IPS-20b (cell line): ENCODE data around the gene CD22.

Experiments
- H3K27ac ChIP-seq: one replicate; pipeline ENCODE4 v1.5.1; 2013; ENCODE audit warnings: low read length
- H3K27me3 ChIP-seq: 2 replicates; pipeline ENCODE4 v1.6.1; 2013; ENCODE audit warnings: mild to moderate bottlenecking, low read length, inconsistent platforms; ENCODE audit not compliant: insufficient read depth
- H3K36me3 ChIP-seq: 2 replicates; pipeline ENCODE4 v1.6.1; 2013; ENCODE audit warnings: low read depth, mild to moderate bottlenecking, inconsistent platforms, low read length, moderate library complexity; ENCODE audit not compliant: insufficient read depth
- H3K4me1 ChIP-seq: 2 replicates; pipeline ENCODE4 v1.6.1; 2013; ENCODE audit warnings: mild to moderate bottlenecking, control low read depth, inconsistent platforms, low read length, moderate library complexity; ENCODE audit not compliant: insufficient read depth
- H3K4me3 ChIP-seq: 2 replicates; pipeline ENCODE4 v1.5.1; 2013; ENCODE audit warnings: mild to moderate bottlenecking, low read length, inconsistent platforms
- H3K9ac ChIP-seq: 2 replicates; pipeline ENCODE4 v1.6.1; 2013; ENCODE audit warnings: low read depth, mild to moderate bottlenecking, inconsistent platforms, low read length, moderate library complexity
- H3K9me3 ChIP-seq: 2 replicates; pipeline ENCODE4 v1.6.1; 2013; ENCODE audit warnings: mild to moderate bottlenecking, low read depth, low read length, inconsistent platforms; ENCODE audit not compliant: insufficient read depth

Gene CD22

DNA sequence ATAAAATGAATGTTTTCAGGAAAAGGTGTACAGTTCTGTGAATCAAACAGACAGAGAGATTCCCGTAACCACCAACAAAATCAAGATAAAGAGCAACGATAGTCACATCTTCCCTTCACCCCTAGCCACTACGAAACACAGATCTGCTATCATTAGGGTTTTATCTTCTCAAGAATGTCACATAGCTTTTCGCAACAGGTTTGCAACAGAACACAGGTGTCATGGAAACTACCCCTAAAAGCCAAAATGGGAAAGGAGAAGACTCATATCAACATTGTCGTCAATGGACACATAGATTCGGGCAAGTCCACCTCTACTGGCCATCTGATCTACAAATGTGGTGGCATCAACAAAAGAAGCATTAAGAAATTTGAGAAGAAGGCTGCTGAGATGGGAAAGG, 52.9 kb downstream of the CD22 start:
- H3K4me1 ChIP-seq, result peaks cover 2% of the 10 kb centered on the region; the same call in 1 of the 2 replicates
- H3K9ac ChIP-seq, result no peak overlapping the region
- H3K4me3 ChIP-seq, result no peak overlapping the region
- peaks cover 39% of the 10 kb centered on the region for H3K9me3 ChIP-seq
- no peaks in the 10 kb centered on the region for H3K27me3 ChIP-seq
- H3K27ac ChIP-seq, result no peak overlapping the region
- H3K36me3 ChIP-seq, result no peaks in the 10 kb centered on the region

DNA sequence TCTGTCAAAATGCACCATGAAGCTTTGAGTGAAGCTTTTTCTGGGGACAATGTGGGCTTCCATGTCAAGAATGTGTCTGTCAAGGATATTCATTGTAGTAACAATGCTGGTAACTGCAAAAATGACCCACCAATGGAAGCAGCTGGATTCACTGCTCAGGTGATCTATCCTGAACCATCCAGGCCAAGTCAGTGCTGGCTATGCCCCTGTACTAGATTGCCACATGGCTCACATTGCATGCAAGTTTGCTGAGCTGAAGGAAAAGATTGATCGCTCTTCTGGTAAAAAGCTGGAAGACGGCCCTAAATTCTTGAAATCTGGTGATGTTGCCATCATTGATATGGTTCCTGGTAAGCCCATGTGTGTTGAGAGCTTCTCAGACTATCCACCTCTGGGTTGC, 54.5 kb downstream of the CD22 start:
- H3K36me3 ChIP-seq, result no peaks in the 10 kb centered on the region
- H3K27me3 ChIP-seq, result no peaks in the 10 kb centered on the region
- no peaks in the 10 kb centered on the region for H3K4me1 ChIP-seq
- no peak overlapping the region for H3K9ac ChIP-seq
- H3K4me3 ChIP-seq, result no peak overlapping the region
- no peak overlapping the region for H3K27ac ChIP-seq
- H3K9me3 ChIP-seq, result peaks cover 45% of the 10 kb centered on the region

DNA sequence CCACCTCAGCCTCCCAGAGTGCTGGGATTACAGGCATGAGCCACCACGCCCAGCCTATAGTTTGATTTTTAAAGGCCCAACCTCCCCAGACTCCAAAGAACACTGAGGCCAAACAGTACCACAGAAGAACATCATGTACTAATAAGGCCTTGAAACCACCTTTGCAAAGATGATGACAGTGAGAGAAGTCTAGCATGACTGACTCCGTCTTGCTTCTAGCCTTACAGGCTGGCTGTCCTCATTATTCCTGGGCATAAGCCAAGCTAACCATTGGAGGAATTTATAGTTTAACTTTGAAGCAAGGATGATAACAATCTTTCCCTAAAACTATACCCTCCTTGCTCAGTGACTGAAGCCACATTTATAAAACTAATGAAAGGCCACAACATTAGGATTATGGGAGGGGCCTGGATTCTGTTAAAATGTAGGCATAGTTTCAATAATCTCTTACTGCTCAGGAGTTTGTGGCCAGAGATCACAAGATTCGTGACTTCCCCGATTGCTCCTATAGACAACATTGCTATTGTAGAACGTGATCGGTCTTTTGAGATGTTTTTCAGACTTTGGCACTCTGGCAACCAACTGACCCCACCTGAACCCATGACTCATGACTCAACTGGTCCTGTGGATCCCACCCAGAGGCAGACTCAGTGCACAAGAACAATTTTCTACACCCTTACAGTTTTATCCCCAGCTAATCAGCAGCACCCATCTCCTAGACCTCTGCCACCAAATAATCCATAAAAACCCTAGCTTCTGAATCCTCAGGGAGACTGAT, 59.5 kb downstream of the CD22 start:
- Histone ChIP-seq H3K9ac (no peak overlapping the region), H3K9me3 (peaks cover 43% of the 10 kb centered on the region)

DNA sequence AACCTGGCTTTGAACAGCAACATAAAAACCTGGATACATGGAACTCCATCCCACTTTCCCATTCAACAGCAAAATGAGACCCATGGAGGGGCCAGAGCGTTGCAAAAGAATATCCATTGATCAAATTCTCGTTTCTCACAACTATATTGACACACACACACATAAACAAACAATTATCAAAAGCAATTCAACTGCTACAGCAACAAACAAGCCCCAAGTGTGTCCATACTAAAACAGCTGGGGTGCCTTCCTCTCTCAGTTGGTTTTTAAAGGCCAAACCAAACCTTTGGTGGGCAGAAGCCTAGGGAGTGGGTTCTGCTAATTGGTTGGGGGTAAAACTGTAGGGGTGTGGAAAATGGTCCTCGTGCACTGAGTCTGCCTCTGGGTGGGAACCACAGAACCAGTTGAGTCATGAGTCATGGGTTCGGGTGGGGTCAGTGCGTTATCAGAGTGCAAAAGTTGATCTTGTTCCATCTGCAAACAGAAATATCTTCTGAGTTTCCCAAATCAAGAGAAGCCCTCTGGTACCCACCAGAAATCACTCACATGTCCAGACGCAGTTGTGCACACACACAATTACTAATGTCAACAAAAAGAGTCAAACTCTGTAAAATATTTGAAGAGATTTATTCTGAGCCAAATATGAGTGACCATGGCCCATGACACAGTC, 60.3 kb downstream of the CD22 start:
- Histone ChIP-seq H3K36me3 (no peaks in the 10 kb centered on the region), H3K4me3 (no peak overlapping the region), H3K9ac (no peak overlapping the region), H3K27ac (no peak overlapping the region), H3K27me3 (no peaks in the 10 kb centered on the region), H3K4me1 (no peaks in the 10 kb centered on the region), H3K9me3 (peaks cover 36% of the 10 kb centered on the region)

More for the DNA sequence above, 59.5 kb downstream of the CD22 start:
- no peaks in the 10 kb centered on the region for H3K27me3 ChIP-seq
- H3K4me3 ChIP-seq, result no peak overlapping the region
- no peak overlapping the region for H3K27ac ChIP-seq
- H3K4me1 ChIP-seq, result no peaks in the 10 kb centered on the region
- H3K36me3 ChIP-seq, result no peaks in the 10 kb centered on the region

- no peaks in the 10 kb centered on the region for H3K36me3 ChIP-seq
- no peaks in the 10 kb centered on the region for H3K4me1 ChIP-seq
- no peaks in the 10 kb centered on the region for H3K27me3 ChIP-seq
- peaks cover 6% of the 10 kb centered on the region; the same call in 1 of the 2 replicates for H3K9me3 ChIP-seq
- H3K9ac ChIP-seq, result no peak overlapping the region
- H3K27ac ChIP-seq, result no peak overlapping the region
- no peak overlapping the region for H3K4me3 ChIP-seq
Measured at GRCh38 chr19:35392742-35393715, 64.0 kb downstream of the CD22 start.

DNA sequence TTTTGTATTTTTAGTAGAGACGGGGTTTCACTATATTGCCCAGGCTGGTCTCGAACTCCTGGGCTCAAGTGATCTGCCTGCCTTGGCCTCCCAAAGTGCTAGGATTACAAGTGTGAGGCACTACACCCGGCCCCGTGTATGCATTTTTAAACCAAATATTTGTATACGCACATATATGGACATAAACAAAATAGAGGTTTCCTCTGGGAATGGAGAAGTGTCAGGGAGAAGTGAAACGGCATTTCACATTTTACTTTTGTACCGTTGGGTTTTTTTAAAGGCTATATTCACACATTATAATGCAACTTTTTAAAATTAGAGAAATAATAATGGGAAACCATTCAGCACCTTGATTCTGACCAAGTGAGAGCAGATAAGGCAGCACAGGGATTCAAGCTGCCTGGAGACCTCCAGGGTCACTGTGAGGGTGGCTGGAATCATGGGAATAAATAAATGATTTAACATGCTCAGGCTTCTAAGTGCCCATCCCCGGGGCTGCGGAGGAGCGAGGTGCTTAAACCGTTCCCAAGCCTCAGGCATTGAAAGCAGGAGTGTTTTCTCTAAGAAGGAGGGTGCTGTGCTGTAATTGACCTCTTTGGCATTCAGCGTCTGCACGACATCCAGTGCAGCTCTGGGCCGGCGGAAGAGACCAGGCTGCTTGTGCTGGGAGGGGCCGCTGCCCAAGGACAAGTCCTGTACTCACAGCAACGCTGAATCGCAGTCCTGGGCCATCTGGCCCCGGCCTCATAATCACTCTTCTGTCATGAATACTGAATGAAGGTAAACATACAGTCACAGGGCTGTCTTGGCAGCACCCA, 66.6 kb downstream of the CD22 start:
- H3K4me3 ChIP-seq, result no peak overlapping the region
- H3K36me3 ChIP-seq, result no peaks in the 10 kb centered on the region
- no peaks in the 10 kb centered on the region for H3K4me1 ChIP-seq
- no peaks in the 10 kb centered on the region for H3K9me3 ChIP-seq
- H3K9ac ChIP-seq, result no peak overlapping the region
- no peak overlapping the region for H3K27ac ChIP-seq
- no peaks in the 10 kb centered on the region for H3K27me3 ChIP-seq

- Histone ChIP-seq H3K27me3 (no peaks in the 10 kb centered on the region), H3K4me3 (no peak overlapping the region), H3K4me1 (no peaks in the 10 kb centered on the region), H3K36me3 (no peaks in the 10 kb centered on the region), H3K9ac (no peak overlapping the region), H3K27ac (no peak overlapping the region), H3K9me3 (no peaks in the 10 kb centered on the region)
Measured at GRCh38 chr19:35396240-35396885, 67.4 kb downstream of the CD22 start.
